T-helper 2 cell (primary cell): ENCODE results near the gene RYR3.

Experiments
- DNase-seq, 5 experiments: peaks; one replicate each; pipeline versions ENCODE4 v3.0.0 to v3.0.0-alpha.2; 2012 to 2022
- total RNA-seq, 2 donors: gene quantifications; one replicate each; lab custom pipeline; 2026; lab: John Stamatoyannopoulos, UW

RYR3 gene
- 0 to 0.31 reads per million in 2 donors for total RNA-seq

DNA sequence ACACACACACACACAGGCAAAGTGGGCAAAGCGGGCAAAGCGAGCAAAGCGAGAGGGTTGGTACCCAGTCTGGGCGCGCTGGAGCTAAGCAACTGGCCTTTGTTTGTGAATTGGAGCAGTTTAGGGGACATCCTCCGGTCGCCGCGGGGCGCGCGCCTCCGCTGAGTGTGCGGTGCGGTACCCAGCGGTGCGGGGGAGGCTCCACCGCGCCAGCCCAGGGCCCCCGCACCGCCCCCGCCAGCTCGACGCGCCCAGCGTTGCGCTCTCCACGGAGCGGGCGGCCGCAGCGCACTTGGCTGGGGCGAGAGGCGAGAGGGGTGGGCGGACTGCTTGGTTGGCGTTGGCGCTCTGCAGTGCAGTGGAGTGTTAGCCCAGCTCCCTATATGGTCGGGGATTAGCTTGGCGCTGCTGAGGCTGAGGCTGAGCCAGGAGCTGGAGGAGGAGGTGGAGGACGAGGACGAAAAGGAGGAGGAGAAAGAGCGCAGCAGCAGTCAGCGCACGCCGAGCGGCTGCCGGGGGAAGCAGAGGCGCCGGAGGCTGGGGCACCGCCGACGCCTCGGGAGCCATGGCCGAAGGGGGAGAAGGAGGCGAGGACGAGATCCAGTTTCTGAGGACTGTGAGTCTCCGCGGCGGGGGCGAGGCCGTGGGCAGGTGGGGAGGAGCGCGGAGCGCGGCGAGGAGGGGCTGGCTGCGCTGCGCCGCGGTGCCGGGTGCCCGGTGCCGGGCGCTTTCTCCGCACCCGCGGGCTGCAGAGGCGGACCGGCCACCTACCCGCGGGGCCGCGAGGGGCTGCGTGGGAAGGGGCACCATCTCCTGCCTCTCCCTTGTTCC, at the start of gene RYR3:
RYR3 (plus strand) TSS at position 487 of the 831 bp plus-strand sequence; CDS start at position 566, 79 bp downstream.
- peak in 1 of 5 experiments; percentile 2 for DNase-seq

DNA sequence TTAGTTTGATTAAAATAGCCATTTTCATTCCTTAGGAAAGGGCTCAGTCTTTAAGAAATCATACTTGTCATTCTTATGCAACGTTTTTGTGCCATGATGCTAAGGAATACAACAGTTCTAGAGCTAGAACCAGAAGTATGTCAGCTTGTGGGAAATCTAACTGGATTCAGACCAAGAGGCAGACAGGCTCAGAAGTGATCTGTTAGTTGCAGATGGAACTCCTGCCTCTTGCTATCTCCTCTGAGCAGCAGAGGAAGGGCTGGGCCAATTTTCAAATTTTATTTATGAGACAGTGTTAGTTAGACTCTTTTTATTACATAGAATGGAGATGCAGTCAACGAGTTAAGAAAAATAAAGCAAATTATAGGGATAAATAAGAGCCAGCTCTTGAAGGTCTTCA, 48.5 kb upstream of the RYR3 start:
- no peak for DNase-seq

DNA sequence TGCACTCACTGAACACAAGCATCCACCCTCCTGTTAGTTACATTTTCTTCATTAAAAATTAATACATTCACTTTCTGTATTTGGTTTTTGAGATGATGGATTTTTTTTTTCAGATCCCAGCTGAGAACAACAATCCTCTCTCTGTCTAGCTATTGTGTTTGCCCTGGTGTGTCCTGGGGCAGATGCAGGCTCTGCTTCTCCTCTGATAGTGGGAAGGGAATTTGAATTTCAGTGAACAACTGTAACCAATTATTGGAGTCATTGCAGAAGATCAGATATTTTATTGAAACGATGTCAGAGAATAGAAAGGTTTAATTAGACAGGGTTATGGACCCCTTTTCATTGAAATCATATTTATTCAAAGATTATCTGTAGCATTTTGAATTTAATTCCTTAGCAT, 33.1 kb upstream of the RYR3 start:
- DNase-seq = no peak

DNA sequence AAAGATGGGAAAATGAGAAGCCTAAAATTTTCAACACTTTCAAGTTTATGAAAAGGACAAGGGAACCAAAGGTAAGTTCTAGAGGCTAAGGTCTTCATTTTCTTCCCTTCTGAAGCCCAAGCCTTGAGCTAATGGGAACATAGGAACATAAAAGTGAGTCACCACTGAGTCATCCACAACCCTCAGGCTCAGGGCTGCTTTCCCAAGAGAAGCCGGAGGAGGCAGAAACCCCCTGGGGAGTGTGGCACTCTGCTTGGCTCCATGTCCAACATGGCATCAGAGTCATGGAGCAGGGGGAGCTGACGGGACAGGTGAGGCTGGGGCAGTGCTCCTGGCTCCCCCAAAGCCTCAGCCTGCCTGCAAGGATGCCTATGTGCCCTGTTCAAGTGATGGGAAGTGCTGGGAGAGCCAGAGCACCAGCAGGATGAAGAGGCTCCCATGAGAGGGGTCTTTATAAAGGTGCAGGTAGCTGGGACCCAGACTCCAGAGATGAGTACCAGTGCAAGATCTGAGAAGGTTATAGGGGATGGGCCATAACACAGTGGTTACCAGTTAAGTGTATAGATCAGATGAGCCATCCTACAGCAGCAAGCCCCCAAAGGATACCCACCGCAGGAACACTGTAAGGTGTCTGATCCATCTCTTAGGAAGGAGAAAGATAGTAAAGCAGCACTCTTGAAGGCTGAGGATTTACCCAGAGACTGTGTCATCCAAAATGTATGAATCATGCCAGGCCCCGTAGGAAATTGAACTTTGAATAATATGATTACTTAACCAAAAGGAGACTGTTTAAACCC, 31.8 kb upstream of the RYR3 start:
- no peak for DNase-seq

DNA sequence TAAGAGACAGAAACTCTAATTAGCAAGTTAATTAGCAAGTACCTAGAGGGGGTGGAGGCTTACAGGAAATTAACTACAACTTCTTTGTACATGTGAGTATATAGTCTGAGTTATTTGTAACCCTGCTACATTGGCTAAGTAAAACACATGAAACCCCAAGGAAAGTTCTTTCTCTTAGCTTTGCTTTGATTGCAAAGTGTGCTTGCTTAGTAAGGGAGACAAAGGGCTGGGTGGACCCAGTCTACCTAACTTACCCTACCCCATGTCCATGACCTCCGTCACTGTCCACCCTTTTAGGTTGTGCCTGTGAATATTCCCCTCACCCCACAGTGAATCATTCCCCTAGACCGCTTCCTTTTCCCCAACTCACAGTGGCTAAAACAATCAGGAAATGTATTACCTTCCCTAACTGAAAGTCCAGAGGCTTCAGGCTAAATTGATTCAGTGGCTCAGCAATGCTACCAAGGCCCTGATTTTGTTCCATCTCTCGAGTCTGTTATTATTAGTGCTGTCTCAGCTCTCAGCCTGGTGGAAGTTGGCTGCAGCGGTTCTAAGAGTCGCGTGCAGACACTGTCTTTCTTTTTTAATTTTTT, 31.1 kb upstream of the RYR3 start:
- no peak for DNase-seq

DNA sequence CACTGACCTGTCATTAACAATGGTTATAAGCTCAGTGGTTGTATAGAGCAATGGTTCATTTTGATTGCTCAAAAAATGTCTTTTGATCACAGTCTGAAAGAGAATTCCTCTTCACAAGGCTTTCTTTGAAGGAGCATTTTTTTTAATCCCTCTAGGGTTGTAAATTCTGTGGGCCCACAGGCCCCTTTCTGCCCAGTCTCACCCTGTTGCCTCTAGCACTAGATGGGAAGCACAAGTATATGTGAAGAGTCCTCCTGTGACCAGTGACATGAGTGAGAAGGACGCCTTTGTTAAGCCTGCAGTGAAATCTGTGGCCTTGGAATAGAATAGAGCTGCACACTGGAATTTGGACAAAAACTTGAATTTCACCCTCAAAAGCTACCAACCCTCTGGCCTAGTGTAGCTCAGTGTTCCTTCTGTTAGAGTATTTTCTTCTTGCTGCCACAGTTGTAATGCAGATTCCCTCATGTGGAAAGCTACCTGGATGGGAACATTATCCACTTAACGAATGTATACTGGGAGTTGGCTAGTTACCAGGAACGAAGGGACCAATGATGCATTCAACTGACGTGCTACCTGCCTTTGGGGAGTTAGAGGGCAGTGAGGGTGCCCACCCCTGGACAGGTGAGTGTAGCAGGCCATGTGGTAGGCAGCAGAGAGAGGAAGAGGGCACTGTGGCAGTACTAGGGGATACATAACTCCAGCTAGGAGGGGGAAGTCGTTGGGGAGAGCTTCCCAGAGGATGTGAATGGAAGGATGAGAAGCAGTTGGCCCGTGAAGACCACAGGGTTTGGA, 28.3 kb upstream of the RYR3 start:
- DNase-seq = no peak

DNA sequence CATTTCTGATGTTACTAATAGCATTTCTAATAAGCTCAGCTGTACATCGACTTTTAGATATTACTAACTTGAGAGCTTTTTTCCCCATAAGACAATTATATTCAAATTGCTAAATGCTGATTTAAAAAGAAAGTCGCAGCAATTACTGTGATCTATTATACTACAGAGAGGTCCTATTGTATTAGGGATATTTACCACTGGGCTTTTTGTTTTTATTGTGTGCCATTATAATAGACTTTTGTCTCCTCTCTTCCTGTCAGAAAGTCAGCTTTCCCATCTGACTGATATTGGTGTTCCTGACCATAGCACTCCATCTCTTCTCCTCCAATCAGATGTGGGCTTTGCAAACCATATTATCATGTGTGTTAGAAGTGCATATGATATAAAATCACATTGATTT, 27.2 kb upstream of the RYR3 start:
- DNase-seq = no peak

DNA sequence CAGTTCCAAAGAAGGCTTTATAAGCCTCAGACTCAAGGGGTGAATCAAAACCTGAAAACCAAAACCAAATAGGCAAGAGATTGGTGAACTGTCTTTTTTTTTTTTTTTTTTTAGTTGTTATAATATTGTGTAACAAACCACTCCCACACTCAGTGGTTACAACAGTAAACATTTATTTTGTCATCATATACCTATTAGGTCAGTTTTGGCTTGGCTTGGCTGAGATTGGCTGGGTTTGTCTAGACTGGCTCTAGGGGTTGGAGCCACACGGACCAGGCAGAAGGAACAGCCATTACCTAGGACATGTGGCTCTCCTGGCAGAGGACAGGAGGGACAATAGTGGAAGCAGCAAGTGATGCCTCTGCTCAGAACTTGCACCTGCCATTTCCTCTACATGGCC, 26.4 kb upstream of the RYR3 start:
- DNase-seq = no peak

DNA sequence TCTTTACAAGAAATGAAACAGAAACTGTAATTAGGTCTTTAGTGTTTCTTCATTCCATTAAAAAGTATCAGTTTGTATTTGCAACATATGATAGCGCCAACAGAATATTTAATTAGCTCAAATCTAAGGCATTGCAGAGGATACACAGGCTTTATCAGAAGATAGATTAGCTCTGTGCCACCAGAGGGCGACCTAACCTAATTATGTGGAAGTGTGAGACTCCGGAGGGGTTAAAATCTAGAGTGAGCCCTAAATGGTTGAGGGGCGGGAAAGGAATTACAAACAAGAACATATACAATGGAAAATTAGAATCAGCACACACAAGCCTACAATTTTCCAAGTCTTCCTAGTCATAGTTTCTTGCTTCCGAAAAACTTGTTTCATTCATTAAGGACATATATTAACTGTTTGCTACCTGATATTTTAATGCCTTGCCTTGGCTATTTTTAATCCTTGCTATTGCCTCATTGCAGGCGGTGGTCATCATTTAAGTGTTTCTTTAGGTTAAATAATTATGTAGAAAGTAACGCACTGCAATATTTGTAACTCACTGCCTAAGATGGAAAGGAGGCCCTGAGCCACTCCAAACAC, 18.0 kb upstream of the RYR3 start:
- DNase-seq = peak in 2 of 5 experiments; percentile 22 to 35

DNA sequence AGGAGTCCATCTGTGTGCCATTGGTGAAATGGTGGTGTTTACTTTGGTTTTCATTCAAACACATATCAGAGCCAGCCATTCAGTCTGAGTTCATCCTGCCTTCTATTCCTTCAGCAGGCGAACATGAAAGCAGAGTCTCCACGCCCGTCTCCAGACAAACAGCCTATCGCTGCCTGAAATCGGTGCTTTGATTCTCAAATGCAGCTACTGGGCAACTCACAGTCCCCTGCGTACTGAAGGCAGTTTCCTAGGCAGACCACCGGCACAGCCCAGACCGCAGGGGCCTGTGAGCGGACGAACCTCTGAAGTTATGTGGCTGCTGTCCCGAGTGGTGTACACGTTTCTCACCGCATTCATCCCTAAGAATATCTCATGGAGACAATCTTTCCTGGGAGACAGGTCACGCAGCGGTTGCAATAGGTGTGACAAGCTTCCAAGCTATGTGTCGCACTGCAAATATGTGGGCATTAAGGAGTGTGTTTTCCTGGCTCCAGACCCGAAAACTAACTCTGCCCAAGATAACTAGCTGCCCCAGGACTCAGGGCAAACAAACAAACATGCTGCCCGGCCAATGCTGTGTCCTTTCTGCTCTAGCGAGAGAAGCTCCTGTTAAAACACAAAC, 16.9 kb upstream of the RYR3 start:
- no peak for DNase-seq

DNA sequence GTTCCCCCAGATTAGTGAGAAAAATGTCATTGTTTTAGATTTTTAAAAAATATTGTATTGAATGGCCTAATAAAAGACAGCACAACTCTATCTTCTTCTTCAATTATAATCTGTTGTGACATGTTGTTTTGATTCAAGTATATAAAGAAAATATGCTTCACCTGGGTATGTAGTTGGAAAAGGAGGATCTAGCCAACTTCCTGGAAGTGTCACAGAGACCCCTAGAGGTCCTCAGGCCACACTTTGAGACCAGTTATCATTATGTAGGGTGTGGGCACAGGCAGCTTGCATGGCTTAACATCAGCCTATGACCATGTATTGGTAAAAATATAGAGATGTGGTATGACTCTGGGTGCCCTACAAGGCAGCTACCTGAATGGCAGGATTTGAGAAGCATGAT, 14.7 kb upstream of the RYR3 start:
- no peak for DNase-seq

DNA sequence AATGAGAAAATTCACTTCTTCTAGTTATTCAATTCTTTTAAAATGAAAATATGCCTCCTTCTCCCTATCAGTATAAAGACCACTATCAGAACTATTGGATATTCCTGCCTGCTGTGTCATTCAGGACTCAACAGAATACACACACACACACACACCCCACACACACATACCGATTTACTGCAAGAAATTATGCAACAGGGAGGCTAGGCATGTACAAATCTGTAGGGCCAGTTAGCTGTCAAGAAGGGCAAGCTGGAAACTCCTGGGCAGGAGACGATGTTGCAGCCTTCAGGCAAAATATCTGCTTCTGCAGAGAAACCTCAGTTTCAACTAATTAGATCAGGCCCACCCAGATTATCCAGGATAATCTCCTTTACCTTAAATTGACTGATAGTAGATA, 13.9 kb upstream of the RYR3 start:
- no peak for DNase-seq

DNA sequence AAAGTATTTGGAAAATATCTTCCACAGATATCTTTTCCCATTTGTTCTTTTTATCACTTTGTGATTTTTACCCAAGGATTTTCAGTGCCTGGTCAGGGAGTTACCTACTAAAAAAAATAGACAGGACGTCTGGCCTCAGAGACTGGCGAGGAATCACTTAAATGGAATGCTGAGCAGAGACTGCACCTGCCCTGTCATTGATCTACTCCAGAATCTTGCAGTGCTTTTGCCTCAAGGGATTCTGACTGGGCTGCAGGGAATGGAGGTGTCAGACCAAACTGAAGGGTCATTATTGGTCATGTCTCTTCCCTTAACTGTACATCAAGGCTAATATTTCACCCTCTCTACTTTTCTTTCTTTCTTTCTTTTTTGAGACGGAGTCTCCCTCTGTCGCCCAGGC, 12.1 kb upstream of the RYR3 start:
- DNase-seq = no peak

DNA sequence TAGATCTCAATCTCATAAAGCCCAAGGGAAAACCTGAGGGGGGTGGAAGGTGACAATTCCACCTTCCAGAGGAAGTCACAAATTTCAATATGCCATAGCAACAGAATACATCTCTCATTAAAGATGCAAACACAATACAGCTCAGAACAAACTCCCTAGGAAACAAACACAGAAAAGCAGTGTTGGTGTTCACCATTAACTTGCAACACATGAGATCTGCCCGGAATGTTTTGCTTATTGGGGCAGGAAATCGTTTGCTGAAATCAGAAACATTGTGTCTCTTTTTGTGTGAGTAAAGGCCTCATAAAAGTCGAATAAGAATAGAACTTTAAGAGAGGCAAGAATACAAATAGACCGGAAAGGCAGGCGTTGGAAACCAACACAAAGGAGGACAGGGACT, 5.8 kb upstream of the RYR3 start:
- no peak for DNase-seq

DNA sequence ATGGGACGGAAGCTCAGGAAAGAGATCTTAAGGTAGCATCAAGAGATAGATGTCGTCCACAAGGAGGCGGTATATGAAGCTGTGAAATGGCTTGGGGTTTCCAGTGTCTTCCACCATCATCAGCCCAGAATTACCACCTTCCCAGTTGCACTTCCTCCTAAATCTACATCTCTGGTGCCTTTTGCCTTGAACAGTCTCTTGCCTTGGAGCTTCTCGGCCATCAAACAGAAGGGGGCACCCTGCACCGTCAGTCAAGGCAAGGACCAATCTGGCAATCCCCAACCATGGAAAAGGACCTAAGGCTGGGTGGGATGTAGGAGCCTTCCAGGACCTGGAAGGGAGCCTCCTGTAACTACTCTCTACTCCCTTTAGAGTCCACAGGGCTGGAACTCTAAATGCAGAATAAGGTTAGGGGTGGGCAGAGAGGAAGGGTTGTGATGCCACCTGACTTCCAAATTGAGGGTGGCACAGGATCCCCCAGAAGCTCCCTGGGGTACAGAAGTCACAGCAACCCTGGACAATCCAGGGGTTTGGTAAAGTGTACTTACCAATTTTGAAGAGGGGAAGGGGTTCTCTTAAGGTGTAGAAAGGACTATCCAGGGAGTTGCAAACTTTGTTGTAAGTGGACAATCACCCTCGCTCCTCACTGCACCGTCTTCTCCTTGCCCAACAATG, 1.0 kb upstream of the RYR3 start:
- no peak for DNase-seq

DNA sequence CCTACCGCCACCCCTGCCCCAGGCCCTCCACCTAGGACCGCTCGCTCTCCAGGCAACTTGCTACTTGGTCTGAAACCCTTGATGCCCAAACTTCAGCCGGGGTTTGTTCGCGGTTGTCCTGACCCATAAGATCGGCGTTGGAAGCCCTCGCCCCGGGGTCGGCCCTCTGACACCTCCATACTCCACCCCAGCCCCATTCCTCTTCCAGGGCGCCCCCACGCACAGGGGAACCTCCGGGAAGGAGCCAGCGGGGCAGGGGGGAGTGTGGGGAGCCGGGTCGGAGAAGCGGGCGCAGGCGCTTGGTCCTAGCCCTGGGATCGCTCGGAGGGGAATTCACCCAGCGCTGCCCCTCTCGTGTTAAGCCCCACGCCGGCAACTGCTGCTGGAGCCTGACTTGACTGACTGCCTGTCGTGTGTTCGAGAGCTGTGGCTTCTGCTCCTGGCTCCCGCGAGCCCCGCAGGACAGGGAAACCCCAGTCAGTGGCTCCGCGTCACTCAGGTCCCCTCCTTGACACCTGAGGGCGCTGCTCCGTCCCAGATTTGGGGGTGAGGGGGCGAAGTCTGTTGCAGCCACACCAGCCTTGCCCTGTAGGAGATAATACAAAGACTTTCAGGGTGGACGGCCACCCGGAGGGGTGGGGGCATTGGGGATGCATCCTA, 675 bp downstream of the RYR3 start:
- DNase-seq = peak in 1 of 5 experiments; percentile 1

DNA sequence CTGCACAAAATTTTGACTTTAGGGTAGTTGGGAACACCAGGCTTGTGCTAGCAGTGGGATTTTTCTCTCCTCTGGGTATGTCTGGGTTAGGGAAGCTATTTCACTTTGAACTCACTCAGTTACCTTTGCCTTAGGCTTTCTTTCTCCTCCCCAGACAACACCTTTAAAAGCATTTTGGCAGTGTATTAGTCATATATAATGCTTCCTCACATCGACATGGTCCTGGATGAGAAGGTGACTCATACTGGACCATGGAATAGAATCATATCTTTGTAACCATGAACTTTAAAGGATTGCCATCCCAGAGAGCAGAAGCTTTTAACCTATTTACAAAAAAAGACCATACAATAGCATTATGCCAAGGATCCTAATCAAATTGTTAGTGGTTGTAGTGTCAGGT, 2.7 kb downstream of the RYR3 start:
- no peak for DNase-seq

DNA sequence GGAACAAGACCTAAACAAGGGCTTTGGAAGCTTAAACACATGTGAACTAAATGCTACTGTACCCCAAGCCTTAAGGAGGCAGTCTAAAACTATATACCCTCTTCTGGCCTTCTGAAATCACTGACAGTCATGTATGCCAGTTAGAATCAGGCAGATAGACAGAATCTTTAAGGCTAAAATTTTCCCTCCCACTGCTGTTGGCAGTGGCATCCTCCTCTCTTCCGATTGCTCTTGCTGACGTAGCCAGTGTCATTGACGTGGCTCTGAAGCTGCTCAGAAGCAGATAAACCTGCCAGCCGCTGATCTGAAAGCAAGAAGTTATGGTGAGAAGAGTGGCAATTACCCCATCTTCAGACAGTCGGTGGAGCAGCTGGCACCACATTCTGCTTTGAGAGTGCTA, 3.3 kb downstream of the RYR3 start:
- DNase-seq = no peak

DNA sequence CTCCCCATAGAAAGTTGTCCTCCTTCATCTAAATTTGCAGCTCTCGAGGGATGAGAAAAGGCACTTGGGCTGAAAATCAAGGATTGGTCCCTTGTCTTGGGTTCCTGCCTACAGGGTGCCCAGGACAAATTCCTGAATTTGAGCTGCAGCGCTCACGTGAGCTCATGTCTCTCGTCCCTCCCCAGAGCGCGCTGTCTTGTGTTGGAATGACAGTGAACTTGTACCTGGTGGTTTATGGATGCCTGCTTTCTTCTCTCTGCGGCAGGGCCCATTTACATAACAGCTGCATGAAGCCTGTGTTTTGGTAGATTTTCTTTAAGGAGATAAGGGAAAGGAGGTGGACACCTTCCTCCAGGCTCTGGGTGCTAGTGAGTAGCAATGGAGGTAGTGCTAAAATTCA, 4.3 kb downstream of the RYR3 start:
- no peak for DNase-seq

DNA sequence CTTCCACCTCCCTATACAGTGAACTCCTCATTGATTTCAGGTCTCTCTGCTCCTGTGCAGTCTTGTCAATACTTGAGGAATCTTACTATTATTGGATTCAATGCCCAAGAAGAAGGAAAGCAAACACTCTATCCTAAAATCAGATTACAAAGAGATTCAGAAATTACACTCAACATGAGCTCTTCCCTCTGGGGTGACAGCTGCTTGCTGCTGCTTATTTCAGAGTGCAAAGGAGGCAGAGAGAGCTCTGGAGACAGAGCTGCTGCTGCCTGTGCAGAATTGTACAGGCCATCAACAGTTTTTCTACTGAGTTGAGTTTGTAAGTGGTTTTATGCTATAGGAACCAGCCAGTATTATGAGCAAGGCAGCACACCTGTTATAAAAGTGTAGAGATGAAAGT, 7.1 kb downstream of the RYR3 start:
- DNase-seq = no peak

DNA sequence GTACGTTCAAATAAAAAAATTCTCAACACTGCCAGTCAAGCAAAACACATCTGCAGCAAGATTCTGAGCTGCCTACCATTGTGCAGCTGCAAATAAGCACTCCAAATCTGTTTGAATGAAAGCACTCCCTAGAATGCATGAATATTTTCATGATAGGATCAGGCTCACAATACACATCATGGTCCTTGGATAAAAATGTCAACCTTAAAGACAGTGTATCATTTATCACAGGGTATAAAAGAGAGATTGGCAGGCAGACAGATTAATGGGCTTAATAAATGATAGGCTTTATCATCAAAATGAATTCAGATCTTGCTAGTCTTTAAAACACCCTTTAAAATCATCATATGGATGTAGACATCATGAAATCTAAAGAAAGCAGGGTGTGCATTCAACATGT, 9.2 kb downstream of the RYR3 start:
- no peak for DNase-seq
